ENCODE results near the gene NFIL3. TPM values are rescaled to one million over a fixed set of nuclear protein-coding genes. Genes with fewer than 3 reads are reported as not detected.
"Not testable (repeated sequence)": the region's sequence is repeated elsewhere in the genome, so short reads cannot be mapped to it uniquely, and the experiment has no call there.

NFIL3 gene
- total RNA-seq, 2 experiments from 2014 or later: 18.5 to 19.2 TPM

DNA sequence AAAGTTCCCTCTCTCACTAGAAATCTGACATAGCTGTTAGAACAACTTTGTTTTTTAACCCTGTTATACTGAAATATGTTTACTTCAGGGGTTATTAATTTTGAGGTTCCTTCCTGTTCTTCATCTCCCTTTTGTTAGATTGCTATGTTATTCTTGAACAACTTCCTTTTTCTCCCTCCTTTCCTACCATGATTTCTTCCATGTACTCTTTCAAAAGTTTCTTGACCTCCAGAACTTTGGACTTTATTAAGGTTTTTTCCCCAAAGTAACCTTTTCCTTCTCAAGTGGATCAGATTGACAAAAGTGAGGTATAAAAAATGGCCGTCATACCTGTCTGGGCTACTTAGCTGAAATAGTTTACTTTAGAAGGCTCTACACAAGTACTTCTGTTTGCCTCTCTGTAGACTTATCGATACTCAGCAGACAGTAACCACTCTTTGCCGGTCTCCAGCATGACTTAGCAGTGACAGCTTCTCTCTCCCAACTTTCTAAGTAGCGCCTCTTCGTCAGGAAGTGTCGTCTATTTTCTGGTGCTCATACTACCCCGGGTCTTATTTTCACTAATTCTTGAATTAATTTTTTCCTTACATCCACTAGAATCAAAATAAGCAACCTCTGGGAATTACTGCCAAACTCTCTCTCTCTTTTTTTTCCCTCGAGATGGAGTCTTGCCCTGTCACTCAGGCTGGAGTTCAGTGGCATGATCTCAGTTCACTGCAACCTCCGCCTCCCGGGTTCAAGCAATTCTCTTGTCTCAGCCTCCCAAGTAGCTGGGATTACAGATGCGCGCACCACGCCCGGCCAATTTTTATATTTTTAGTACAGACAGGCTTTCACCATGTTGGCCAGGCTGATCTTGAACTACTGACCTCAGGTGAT lies 19.7 kb downstream of the NFIL3 start:
- POLR2A ChIA-PET: no interaction called here

DNA sequence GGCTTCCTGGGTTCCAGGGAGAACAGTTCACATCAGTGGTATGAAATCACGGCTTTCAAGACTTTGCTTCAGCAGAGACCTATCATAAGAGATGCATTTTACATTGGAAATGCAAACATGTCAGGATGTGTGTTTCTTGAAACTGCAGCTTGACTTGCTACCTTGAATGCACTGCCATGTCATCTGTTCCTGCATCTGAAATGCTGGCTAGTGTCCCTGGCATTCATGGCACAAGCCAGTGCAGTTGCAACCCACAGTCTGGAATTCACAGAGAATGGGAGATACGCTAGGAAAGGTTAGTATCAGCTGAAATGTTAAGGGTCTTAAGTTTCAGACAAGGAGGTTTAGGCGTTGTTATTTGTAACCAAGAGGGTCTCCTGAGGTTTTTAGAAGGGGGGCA lies 24.7 kb downstream of the NFIL3 start:
- DNase-seq: no peak
- H3K4me1 Mint-ChIP-seq: peaks cover 12% of the 10 kb centered on the region
- no peak for ATAC-seq (ENCODE audit: low read depth)
- H3K27me3 Mint-ChIP-seq: no peaks in the 10 kb centered on the region
- POLR2A ChIA-PET: no interaction called here
- H3K4me3 Mint-ChIP-seq: no peak overlapping the region
- peaks cover 8% of the 10 kb centered on the region for H3K36me3 Mint-ChIP-seq
- no peaks in the 10 kb centered on the region for H3K9me3 Mint-ChIP-seq
- H3K27ac Mint-ChIP-seq: no peak overlapping the region

More for the DNA sequence above, 19.7 kb downstream of the NFIL3 start:
- H3K36me3 Mint-ChIP-seq: peaks cover 30% of the 10 kb centered on the region
- H3K27me3 Mint-ChIP-seq: peaks cover 2% of the 10 kb centered on the region
- no peaks in the 10 kb centered on the region for H3K9me3 Mint-ChIP-seq
- H3K4me1 Mint-ChIP-seq: peaks cover 6% of the 10 kb centered on the region
- DNase-seq: no peak
- no peak for ATAC-seq (ENCODE audit: low read depth)
- H3K4me3 Mint-ChIP-seq: no peak overlapping the region
- H3K27ac Mint-ChIP-seq: no peak overlapping the region

DNA sequence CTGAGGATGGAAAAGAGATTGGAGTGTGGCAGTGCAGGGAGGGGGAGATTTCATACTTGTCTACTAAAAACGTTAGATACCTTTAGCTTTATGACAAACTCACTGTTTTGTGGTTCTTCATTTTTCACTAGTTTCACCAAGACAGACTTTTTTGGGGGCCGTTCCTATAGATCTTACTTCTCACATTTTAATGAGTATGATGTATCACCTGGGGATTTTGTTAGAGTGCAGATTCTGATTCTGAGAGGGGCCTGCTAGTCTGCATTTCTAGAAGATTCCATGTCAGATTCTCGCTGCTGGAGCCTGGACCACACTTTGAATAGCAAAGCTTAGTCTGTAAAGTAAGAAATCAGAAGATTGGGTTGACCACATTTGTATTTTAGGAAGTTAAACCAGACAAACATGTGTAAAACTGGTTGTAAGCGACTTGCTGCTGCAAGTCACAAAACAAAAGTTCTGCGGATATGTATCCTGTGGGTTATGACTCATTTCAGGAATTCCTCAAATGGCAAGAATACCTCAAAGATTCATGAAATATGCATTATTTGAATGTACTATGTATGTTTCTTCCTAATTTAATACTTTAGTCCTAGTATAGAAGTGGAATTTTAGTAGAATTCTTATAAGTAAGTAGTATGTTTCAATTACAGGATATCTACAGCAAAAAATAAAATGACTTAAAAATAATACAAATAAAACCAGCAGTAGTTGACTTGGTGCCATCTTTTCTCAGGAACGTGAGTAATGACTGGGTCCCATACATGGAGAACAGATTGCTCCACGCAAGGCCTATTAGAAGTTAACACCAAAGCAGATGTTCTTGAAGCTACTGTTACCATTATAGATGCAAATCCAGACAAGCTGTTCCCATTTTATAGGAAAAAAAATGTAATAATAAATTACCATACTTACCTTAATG lies 27.8 kb downstream of the NFIL3 start:
- no peak for DNase-seq
- Mint-ChIP-seq H3K36me3 (peaks cover 2% of the 10 kb centered on the region), H3K27me3 (no peaks in the 10 kb centered on the region), H3K4me1 (peaks cover 7% of the 10 kb centered on the region), H3K4me3 (peak overlapping the region; percentile 45), H3K9me3 (peaks cover 1% of the 10 kb centered on the region), H3K27ac (peak overlapping the region; percentile 62)
- peak; percentile 56 for ATAC-seq (ENCODE audit: low read depth)
- POLR2A ChIA-PET: interaction anchor here (0.6 to 1.5 kb wide), 2 partner anchors 28 to 42 kb away, joined by 5 read pairs; partner anchors contain the start of gene NFIL3

DNA sequence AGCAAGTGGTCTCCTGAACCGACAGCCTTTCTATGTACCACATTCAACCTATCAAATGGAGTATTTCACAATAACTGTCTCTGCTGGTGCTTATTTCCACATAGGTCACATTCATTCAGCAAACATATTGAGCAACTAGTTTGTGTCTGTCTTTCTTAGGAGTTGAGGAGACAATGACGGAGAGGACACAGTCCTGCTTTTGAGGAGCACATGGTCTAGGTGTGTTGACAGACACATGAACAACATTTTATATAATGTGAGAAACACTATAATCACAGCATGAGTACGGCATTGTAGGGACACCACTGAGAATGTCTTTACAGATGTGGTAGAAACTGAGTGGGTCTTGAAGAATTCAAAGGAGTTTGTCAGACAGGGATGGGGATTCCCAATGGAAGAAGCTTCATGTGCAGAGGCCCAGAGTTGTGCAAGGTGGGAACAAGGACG lies 28.5 kb downstream of the NFIL3 start:
- DNase-seq: no peak
- Mint-ChIP-seq H3K27me3 (no peaks in the 10 kb centered on the region), H3K27ac (peak overlapping the region; percentile 62), H3K4me3 (peak overlapping the region; percentile 45), H3K36me3 (peaks cover 2% of the 10 kb centered on the region), H3K4me1 (peaks cover 7% of the 10 kb centered on the region), H3K9me3 (peaks cover 1% of the 10 kb centered on the region)
- no peak for ATAC-seq (ENCODE audit: low read depth)
- POLR2A ChIA-PET: interaction anchor here (0.6 kb wide), 1 partner anchor 42 kb away, joined by 5 read pairs; no protein-coding TSS in a partner anchor

DNA sequence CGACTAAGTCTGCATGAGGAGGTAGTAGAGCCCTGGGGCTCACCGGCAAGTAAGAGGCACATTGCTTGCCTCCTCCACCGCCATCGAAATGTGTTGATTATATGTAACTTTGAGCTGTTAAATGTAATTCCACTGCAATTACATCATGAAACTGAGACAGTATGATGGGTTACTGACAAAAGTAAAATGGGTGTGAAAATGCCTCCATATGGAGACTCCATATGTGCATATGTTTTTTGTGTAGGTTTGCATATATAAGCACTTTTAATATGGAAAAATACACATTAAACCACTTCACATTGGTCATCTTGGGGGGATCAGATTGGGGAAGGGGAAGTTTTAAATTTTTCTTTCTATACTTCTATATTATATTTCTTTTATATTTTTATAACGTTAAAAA lies 29.8 kb downstream of the NFIL3 start:
- POLR2A ChIA-PET: interaction anchor here (1.3 kb wide), 1 partner anchor 32 kb away, joined by 3 read pairs; no protein-coding TSS in a partner anchor
- ATAC-seq (ENCODE audit: low read depth): no peak
- Mint-ChIP-seq H3K9me3 (peaks cover 1% of the 10 kb centered on the region), H3K36me3 (peaks cover 2% of the 10 kb centered on the region), H3K27me3 (no peaks in the 10 kb centered on the region), H3K4me1 (peaks cover 7% of the 10 kb centered on the region), H3K27ac (no peak overlapping the region), H3K4me3 (no peak overlapping the region)
- DNase-seq: no peak

DNA sequence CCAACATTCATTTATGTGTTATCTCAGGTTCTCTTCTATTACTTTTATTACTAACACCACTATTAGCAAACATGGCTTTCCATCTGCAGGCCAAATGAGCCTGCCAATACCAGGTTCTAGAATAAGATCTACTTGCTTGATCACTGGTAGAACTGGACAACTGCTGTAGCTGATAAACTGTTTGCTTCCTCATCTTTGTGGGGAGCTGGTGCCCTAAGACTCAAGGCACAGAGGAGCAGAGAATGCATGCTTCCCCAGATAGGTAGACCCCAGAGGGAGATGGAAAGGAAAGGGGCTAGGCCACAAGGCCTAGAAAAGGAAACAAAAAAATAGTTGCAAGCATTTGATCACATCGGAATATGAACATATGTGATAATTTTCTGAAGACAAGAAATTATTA lies 31.2 kb downstream of the NFIL3 start:
- DNase-seq (no peak), ATAC-seq (ENCODE audit: low read depth) (no peak)
- no peak overlapping the region for H3K27ac Mint-ChIP-seq
- POLR2A ChIA-PET: interaction anchor here (0.7 kb wide), 1 partner anchor 139 kb away, joined by 3 read pairs; no protein-coding TSS in a partner anchor
- H3K36me3 Mint-ChIP-seq: peaks cover 4% of the 10 kb centered on the region
- H3K4me3 Mint-ChIP-seq: no peak overlapping the region
- H3K9me3 Mint-ChIP-seq: peaks cover 1% of the 10 kb centered on the region
- no peaks in the 10 kb centered on the region for H3K27me3 Mint-ChIP-seq
- peaks cover 7% of the 10 kb centered on the region for H3K4me1 Mint-ChIP-seq

DNA sequence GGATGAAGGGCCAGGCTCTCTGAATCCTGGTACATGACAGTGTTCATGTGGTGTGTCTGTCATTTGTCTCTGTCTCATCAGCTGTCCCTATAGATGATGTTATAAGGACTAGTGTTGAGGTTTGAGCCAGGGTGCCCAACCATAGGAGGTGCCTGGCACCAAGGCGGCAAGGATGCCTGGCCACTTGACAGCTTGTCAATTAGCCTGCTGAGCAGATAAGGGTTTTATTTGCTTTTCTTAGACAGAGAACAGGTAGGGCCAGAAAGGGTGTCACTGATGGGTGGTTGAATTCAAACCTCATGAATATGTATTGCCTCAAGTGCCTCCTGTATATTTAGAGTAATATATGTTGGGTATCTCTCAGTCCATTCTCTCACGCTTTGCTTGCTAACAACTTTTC lies 31.8 kb downstream of the NFIL3 start:
- ATAC-seq (ENCODE audit: low read depth) (no peak), DNase-seq (no peak)
- Mint-ChIP-seq H3K27ac (no peak overlapping the region), H3K9me3 (peaks cover 1% of the 10 kb centered on the region), H3K27me3 (no peaks in the 10 kb centered on the region), H3K36me3 (peaks cover 4% of the 10 kb centered on the region), H3K4me3 (no peak overlapping the region), H3K4me1 (peaks cover 7% of the 10 kb centered on the region)
- POLR2A ChIA-PET: no interaction called here

DNA sequence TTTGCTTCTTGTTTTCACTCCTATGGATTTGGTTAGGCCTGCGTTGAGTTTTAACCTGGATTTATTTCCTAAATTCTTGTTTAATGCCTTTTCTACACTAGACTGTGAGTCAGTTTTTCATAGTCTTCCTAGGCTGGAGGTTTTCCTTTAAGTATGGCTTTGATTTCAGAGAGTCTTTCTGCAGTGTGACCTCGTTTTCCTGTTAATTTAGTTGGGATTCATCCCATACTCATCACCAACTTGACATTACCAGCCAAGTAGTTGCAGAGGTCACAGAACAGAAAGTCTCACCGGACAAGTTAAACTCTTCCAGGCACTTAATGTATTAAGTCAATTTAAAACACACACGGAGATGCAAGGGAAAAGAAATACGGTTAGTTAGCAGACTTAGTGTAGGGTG lies 32.2 kb downstream of the NFIL3 start:
- no peaks in the 10 kb centered on the region for H3K27me3 Mint-ChIP-seq
- POLR2A ChIA-PET: no interaction called here
- no peak for ATAC-seq (ENCODE audit: low read depth)
- H3K4me3 Mint-ChIP-seq: no peak overlapping the region
- DNase-seq: no peak
- no peak overlapping the region for H3K27ac Mint-ChIP-seq
- peaks cover 7% of the 10 kb centered on the region for H3K4me1 Mint-ChIP-seq
- peaks cover 2% of the 10 kb centered on the region for H3K9me3 Mint-ChIP-seq
- H3K36me3 Mint-ChIP-seq: peaks cover 4% of the 10 kb centered on the region

DNA sequence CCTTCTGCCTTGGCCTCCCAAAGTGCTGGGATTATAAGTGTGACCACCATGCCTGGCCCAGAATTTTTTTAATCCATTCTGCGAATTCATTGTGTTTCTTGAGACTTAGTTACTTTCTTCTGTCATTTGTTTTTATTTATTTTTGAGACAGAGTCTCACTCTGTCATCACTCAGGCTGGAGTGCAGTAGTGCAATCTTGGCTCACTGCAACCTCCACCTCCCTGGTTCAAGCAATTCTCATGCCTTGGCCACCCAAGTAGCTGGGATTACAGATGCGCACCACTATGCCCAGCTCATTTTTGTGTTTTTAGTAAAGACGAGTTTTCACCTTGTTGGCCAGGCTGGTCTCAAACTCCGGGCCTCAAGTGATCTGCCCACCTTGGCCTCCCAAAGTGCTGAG lies 33.9 kb downstream of the NFIL3 start:
- H3K27ac Mint-ChIP-seq; H3K36me3 Mint-ChIP-seq; H3K4me1 Mint-ChIP-seq; ATAC-seq (ENCODE audit: low read depth); H3K9me3 Mint-ChIP-seq; H3K27me3 Mint-ChIP-seq; DNase-seq; H3K4me3 Mint-ChIP-seq; POLR2A ChIA-PET: not testable (repeated sequence)

DNA sequence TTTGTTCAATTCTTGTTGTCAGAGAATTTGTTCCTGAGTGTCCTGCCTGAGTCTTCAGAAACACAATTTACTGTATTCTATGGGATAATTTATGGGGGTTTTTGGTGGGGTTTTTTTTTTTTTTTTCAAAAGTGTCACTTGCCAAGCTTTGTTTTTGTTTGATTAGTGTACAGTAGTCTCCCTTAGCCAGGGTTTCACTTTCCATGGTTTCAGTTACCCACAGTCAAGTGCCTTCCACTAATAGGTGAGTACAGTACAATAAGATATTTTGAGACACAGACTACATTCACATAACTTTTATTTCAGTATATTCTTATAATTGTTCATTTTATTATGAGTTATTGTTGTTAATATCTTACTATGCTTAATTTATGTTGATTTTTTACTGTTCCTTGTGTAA lies 36.9 kb downstream of the NFIL3 start:
- Mint-ChIP-seq H3K4me1 (no peaks in the 10 kb centered on the region), H3K9me3 (peaks cover 2% of the 10 kb centered on the region), H3K27ac (no peak overlapping the region), H3K4me3 (no peak overlapping the region), H3K27me3 (peaks cover 8% of the 10 kb centered on the region), H3K36me3 (peaks cover 2% of the 10 kb centered on the region)
- no peak for DNase-seq
- POLR2A ChIA-PET: no interaction called here
- no peak for ATAC-seq (ENCODE audit: low read depth)

DNA sequence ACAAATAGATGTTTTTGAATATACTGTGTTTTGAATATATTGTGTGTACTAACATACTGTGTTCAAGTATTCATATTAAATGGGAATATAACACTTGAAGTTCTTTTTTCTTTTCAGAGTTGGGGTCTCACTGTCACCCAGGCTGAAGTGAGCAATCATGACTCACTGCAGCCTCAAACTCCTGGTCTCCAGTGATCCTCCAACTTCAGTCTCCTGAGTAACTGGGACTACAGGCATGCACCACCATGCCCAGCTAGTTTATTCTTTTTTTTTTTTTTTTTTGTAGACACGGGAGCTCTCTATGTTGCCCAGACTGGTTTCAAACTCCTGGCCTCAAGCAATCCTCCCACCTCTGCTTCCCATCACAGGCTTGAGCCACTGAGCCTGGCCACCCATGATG lies 38.7 kb downstream of the NFIL3 start:
- Mint-ChIP-seq H3K9me3 (peaks cover 4% of the 10 kb centered on the region), H3K4me3 (no peak overlapping the region), H3K27ac (no peak overlapping the region), H3K4me1 (no peaks in the 10 kb centered on the region), H3K27me3 (peaks cover 13% of the 10 kb centered on the region), H3K36me3 (peaks cover 2% of the 10 kb centered on the region)
- ATAC-seq (ENCODE audit: low read depth) (no peak), DNase-seq (no peak)
- POLR2A ChIA-PET: no interaction called here

DNA sequence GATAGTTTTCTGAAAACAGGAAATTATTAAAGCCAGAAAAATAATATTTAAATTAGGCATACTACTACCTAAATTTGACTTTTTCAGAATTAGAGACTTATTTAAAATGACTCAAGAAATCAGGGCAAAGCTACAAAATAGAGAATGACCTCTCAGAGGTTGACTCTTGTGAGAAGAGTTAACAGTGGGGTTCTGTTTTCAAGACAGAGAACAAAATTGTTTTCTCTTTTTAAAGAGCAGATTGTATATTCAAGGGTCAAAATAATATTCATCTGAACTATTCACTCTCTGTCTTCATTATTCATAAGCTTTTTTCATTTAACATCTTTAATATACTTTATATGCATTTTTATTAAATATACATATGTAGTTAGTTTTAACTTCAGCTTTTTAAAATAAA lies 40.1 kb downstream of the NFIL3 start:
- H3K9me3 Mint-ChIP-seq: peaks cover 7% of the 10 kb centered on the region
- peaks cover 2% of the 10 kb centered on the region for H3K36me3 Mint-ChIP-seq
- peaks cover 16% of the 10 kb centered on the region for H3K27me3 Mint-ChIP-seq
- DNase-seq (no peak), ATAC-seq (ENCODE audit: low read depth) (no peak)
- no peak overlapping the region for H3K4me3 Mint-ChIP-seq
- no peak overlapping the region for H3K27ac Mint-ChIP-seq
- POLR2A ChIA-PET: no interaction called here
- no peaks in the 10 kb centered on the region for H3K4me1 Mint-ChIP-seq

DNA sequence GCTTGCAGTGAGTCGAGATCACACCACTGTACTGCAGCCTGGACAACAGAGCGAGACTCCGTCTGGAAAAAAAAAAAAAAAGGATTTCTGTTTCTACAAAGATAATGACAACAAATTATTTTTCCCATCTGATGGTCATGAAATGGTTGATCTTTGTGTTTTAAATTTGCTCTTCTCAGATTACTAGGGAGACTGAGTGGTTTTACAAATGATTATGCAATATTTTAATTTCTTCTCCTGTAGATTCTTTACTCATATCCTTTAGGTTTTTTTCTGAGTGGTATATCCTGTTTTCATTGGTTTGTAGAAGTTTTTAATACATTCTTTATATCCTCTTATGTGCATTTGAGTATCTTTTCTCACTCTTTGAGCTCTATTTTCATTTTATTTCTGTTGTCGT lies 41.3 kb downstream of the NFIL3 start:
- H3K9me3 Mint-ChIP-seq: peaks cover 11% of the 10 kb centered on the region
- H3K36me3 Mint-ChIP-seq: peaks cover 2% of the 10 kb centered on the region
- H3K27ac Mint-ChIP-seq: no peak overlapping the region
- H3K27me3 Mint-ChIP-seq: peaks cover 16% of the 10 kb centered on the region
- no peaks in the 10 kb centered on the region for H3K4me1 Mint-ChIP-seq
- no peak for DNase-seq
- no peak for ATAC-seq (ENCODE audit: low read depth)
- no peak overlapping the region for H3K4me3 Mint-ChIP-seq
- POLR2A ChIA-PET: no interaction called here

Measured in activated naive CD8-positive, alpha-beta T cell treated with anti-CD3 and anti-CD28 coated beads, Interleukin-2, amount 10 ng/mL, durations not matched to agents 7 days and 5 days (primary cell).